Measurements from ENCODE around the gene MEGF11. TPM values are rescaled to one million over a fixed set of nuclear protein-coding genes. Genes with fewer than 3 reads are reported as not detected.

Gene MEGF11
- total RNA-seq, 4 donors from 2014 or later, result not detected

DNA sequence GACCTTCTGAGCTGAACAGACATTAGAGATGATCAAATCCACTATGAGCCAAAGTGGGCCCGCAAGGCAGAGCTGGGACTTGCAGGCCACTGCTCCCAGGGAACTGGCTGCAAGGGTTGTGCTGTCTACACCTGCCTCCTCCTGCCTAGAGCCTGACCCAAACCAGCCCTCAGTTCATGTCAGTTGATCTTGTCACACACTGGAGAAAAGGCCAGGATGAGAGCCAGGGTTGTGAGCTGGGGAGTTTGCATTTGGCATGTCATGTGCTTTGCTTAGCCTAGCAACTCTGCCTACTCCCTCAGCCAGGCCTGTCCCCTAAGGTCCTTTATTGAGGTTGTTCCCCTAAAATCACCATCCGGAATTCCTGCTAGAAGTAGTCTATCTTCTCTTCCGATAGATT, 316.5 kb downstream of the MEGF11 start:
- H3K27me3 ChIP-seq, result no peaks in the 10 kb centered on the region
- no peak overlapping the region for H3K27ac ChIP-seq
- 89 to 95% methylated on average over 2 to 3 of the region's 3 CpGs for WGBS, 2 donors
- no peaks in the 10 kb centered on the region for H3K4me1 ChIP-seq
- intact Hi-C loops (cut with DNase I), result no loop called here
- H3K9me3 ChIP-seq, result no peaks in the 10 kb centered on the region
- H3K36me3 ChIP-seq, result no peaks in the 10 kb centered on the region
- DNase-seq, result no peak
- H3K4me3 ChIP-seq, result no peak overlapping the region
- TF ChIP-seq, protein P1, sequence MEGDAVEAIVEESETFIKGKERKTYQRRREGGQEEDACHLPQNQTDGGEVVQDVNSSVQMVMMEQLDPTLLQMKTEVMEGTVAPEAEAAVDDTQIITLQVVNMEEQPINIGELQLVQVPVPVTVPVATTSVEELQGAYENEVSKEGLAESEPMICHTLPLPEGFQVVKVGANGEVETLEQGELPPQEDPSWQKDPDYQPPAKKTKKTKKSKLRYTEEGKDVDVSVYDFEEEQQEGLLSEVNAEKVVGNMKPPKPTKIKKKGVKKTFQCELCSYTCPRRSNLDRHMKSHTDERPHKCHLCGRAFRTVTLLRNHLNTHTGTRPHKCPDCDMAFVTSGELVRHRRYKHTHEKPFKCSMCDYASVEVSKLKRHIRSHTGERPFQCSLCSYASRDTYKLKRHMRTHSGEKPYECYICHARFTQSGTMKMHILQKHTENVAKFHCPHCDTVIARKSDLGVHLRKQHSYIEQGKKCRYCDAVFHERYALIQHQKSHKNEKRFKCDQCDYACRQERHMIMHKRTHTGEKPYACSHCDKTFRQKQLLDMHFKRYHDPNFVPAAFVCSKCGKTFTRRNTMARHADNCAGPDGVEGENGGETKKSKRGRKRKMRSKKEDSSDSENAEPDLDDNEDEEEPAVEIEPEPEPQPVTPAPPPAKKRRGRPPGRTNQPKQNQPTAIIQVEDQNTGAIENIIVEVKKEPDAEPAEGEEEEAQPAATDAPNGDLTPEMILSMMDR (IDR thresholded peaks at IDR 0.05), result no peak
- TF ChIP-seq POLR2A (IDR thresholded peaks at IDR 0.05), result no peak

DNA sequence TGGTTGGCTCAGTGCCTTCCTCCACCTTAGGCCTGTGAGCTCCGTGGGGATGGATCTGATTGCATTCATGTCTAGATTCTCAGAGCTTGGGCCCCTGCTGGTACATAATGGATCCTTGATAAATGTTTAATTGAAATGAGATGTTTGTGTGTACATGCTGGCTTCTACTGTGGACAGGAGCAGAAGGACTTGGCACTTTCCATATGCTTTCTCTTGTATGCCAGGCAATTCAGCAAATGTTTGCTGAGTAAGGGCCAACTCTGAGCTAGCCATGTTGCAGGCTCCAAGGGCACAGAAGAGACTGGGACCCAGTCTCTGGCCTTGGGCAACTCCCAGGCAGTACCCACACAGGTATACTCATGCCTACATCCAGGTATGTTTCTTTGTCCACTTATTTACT, 317.3 kb downstream of the MEGF11 start:
- intact Hi-C loops (cut with DNase I), result no loop called here
- WGBS, 2 donors, result 43 to 57% methylated on average over 1 of the region's 1 CpG
- Histone ChIP-seq H3K4me3 (no peak overlapping the region), H3K36me3 (no peaks in the 10 kb centered on the region), H3K27me3 (no peaks in the 10 kb centered on the region), H3K4me1 (no peaks in the 10 kb centered on the region), H3K9me3 (no peaks in the 10 kb centered on the region), H3K27ac (no peak overlapping the region)
- DNase-seq, result no peak
- TF ChIP-seq, protein P1 (IDR thresholded peaks at IDR 0.05), result no peak
- no peak for TF ChIP-seq POLR2A (IDR thresholded peaks at IDR 0.05)

DNA sequence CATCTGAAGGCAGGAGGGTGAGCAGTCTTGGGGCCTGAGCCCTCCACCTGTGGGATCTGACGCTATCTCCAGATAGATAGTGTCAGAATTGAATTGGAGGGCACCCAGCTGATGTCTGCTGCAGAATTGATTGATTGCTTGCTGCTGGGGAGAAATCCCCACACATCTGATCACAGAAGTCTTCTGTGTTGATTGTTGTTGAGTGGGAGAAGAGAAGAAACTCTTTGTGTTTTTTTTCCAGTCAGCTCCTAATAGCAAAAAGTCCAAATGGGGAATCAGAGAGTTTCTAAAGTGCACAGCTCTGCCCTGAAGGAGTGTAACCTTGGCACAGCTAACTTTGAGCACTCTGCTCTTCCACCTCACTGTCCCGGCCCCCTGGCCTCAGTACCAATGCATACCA, 318.2 kb downstream of the MEGF11 start:
- intact Hi-C loops (cut with DNase I), result no loop called here
- 47 to 64% methylated on average over 2 of the region's 2 CpGs for WGBS, 2 donors

DNA sequence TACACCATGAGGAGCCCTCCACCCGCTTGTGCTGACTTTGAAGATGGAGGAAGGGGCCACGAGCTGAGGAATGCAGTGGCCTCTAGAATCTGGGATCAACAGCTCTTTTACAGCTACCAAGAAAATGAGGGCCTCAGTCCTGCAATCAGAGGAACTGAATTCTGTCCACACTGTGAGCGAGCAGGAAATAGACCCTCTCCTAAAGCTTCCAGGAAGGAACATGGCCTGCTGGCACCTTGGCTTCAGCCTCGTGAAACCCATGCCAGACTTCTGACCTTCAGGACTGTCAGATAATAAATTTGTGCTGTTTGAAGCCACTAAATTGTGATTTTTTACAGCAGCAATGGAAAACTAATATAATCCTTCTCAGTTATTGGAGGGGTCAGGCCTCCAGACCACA, 322.3 kb downstream of the MEGF11 start:
- Histone ChIP-seq H3K4me3 (no peak overlapping the region), H3K27ac (no peak overlapping the region), H3K27me3 (no peaks in the 10 kb centered on the region), H3K9me3 (no peaks in the 10 kb centered on the region), H3K36me3 (no peaks in the 10 kb centered on the region), H3K4me1 (no peaks in the 10 kb centered on the region)
- no peak for TF ChIP-seq POLR2A (IDR thresholded peaks at IDR 0.05)
- intact Hi-C loops (cut with DNase I), result no loop called here
- 83 to 92% methylated on average over 2 to 4 of the region's 4 CpGs for WGBS, 2 donors
- no peak for DNase-seq

More for the DNA sequence above, 318.2 kb downstream of the MEGF11 start:
- Histone ChIP-seq H3K9me3 (no peaks in the 10 kb centered on the region), H3K27me3 (no peaks in the 10 kb centered on the region), H3K36me3 (no peaks in the 10 kb centered on the region), H3K27ac (no peak overlapping the region), H3K4me3 (no peak overlapping the region), H3K4me1 (no peaks in the 10 kb centered on the region)
- TF ChIP-seq, protein P1 (IDR thresholded peaks at IDR 0.05), result no peak
- no peak for TF ChIP-seq POLR2A (IDR thresholded peaks at IDR 0.05)
- DNase-seq, result no peak

DNA sequence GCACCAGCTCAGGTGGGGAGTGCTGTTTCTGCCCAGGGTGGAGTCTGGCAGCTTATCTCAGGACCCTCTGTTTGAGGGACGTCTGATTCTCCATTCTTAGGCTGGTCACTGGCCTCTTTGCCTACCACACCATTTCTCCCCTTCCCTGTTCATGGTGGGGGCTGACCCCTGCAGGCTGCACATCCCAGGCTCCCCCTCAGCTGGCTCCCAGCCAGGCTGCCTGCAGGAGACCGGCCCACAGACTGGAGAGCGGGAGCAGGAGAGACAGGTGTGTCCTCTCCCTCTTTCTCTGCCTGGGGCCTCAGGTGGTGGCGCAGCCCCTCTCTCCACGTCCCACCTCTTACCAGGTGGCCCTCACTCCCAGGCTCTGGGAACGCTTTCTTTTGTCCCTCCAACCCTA, 323.4 kb downstream of the MEGF11 start:
- DNase-seq, result no peak
- TF ChIP-seq POLR2A (IDR thresholded peaks at IDR 0.05), result no peak
- TF ChIP-seq, protein P1 (IDR thresholded peaks at IDR 0.05), result no peak
- H3K4me1 ChIP-seq, result no peaks in the 10 kb centered on the region
- intact Hi-C loops (cut with DNase I), result no loop called here
- no peak overlapping the region for H3K4me3 ChIP-seq
- 64 to 67% methylated on average over 3 to 6 of the region's 6 CpGs for WGBS, 2 donors
- no peaks in the 10 kb centered on the region for H3K36me3 ChIP-seq
- no peaks in the 10 kb centered on the region for H3K27me3 ChIP-seq
- H3K27ac ChIP-seq, result no peak overlapping the region
- H3K9me3 ChIP-seq, result no peaks in the 10 kb centered on the region

DNA sequence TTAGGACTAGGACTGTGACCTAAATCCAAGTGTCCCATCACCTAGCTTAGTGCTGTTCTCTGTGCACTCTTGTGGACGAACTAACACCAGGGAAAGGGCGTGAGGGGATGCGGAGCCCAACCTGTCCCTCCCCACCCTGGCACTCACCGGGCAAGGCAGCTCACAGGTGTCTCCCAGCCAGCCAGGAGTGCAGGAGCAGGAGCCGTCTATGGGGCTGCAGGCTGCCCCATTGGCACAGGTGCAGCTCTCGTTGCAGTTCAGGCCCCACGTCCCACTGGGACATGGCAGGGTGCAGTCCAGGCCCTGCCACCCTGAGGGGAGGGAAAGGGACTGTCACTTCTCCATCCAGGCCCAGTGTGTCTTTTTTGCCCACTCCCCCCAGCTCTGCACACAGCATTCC, 324.0 kb downstream of the MEGF11 start:
- DNase-seq, result no peak
- H3K27ac ChIP-seq, result no peak overlapping the region
- no peaks in the 10 kb centered on the region for H3K27me3 ChIP-seq
- TF ChIP-seq, protein P1 (IDR thresholded peaks at IDR 0.05), result no peak
- no peak for TF ChIP-seq POLR2A (IDR thresholded peaks at IDR 0.05)
- H3K4me3 ChIP-seq, result no peak overlapping the region
- no peaks in the 10 kb centered on the region for H3K4me1 ChIP-seq
- no peaks in the 10 kb centered on the region for H3K9me3 ChIP-seq
- 82 to 88% methylated on average over 4 to 6 of the region's 7 CpGs for WGBS, 2 donors
- no peaks in the 10 kb centered on the region for H3K36me3 ChIP-seq
- intact Hi-C loops (cut with DNase I), result no loop called here
